Parietal lobe (tissue), 2 donors: Measurements from ENCODE around the gene FOXK1. TPM values are rescaled to one million over a fixed set of nuclear protein-coding genes. Genes with fewer than 3 reads are reported as not detected.

Experiments used
- small RNA-seq: library from RNA; depleted of rRNA; stranded (forward); fragments of <200 nt; gene quantifications from one replicate; pipeline ENCODE3, GENCODE V24; 2014; ENCODE audit warnings: low replicate concordance
- total RNA-seq: library from RNA; depleted of rRNA; stranded (reverse); fragments of >200 nt; gene quantifications from one replicate; pipeline ENCODE4 v1.2.3, GENCODE V29; 2014

Gene FOXK1
- total RNA-seq = 23.8 TPM

GRCh38 chr7:4681886-4682620 is at the start of gene FOXK1:
Gene FOXK1 (plus strand): TSS chr7:4682295. CDS start chr7:4682309, 14 bp downstream.

GRCh38 chr7:4775250-4775847 is 93.3 kb downstream of the FOXK1 start, which contains the start of gene AP5Z1:
Gene AP5Z1 (plus strand): TSS chr7:4775623. CDS start chr7:4775716, 93 bp downstream.

Small RNA genes within 50 kb of the gene (small RNA-seq; reads per million reads assigned to genes)
- not detected for gene MIR4656
- not detected for gene RF00019

Other genes starting within 250 kb of the FOXK1 start
- gene AP5Z1, start 93.3 kb downstream of the FOXK1 start, total RNA-seq = 17.2 TPM
- 3.8 TPM for gene PAPOLB, start 179.7 kb downstream of the FOXK1 start, total RNA-seq
- gene RADIL, start 201.4 kb downstream of the FOXK1 start, total RNA-seq = 6.3 TPM